H1 (cell line): ENCODE data around the gene TMPRSS2. TPM values are rescaled to one million over a fixed set of nuclear protein-coding genes. Genes with fewer than 3 reads are reported as not detected.

ENCODE experiments used
- CTCF ChIA-PET: fragments of 300-600 bp; sonication (Branson Sonifier 250); formaldehyde crosslinking; loops from one replicate; lab custom pipeline; 2021; ENCODE audit not compliant: partially characterized antibody; lab: Charles Lee
- POLR2A ChIA-PET: fragments of 300-600 bp; sonication (Branson Sonifier 250); formaldehyde crosslinking; loops from one replicate; lab custom pipeline; 2021; ENCODE audit warnings: inconsistent platforms; ENCODE audit not compliant: partially characterized antibody; lab: Charles Lee
- DNase-seq, 2 experiments: peaks; one replicate each; pipeline versions ENCODE4 v3.0.0 to v3.0.0-alpha.2; 2010 to 2022; ENCODE audit warnings: low spot score in 2 of 2, low read depth in 1 of 2, mixed read lengths in 1 of 2
- FAIRE-seq: peaks from 2 replicates; lab custom pipeline; 2011; peaks lifted over from hg19 to GRCh38; lab: Jason Lieb, UNC
- H2AFZ ChIP-seq: 2 replicates; pipeline ENCODE4 v1.8.1; 2012; ENCODE audit warnings: low read length, inconsistent platforms
- H2AK5ac ChIP-seq: 2 replicates; pipeline ENCODE4 v1.6.1; 2013; ENCODE audit warnings: low read depth, low read length
- H2BK120ac ChIP-seq: replicated peaks from 2 replicates; pipeline ENCODE3; 2013; ENCODE audit warnings: low read depth, low read length, inconsistent platforms
- H2BK12ac ChIP-seq: 2 replicates; pipeline ENCODE4 v1.6.1; 2013; ENCODE audit warnings: low read depth, low read length
- H2BK15ac ChIP-seq: 2 replicates; pipeline ENCODE4 v1.6.1; 2013; ENCODE audit warnings: low read length
- H2BK20ac ChIP-seq: 2 replicates; pipeline ENCODE4 v1.6.1; 2013; ENCODE audit warnings: low read length
- H2BK5ac ChIP-seq: 2 replicates; pipeline ENCODE4 v1.6.1; 2013; ENCODE audit warnings: low read depth, low read length
- H3K14ac ChIP-seq: 2 replicates; pipeline ENCODE4 v1.6.1; 2013; ENCODE audit warnings: inconsistent platforms; ENCODE audit not compliant: insufficient read length
- H3K18ac ChIP-seq: 2 replicates; pipeline ENCODE4 v1.6.1; 2013; ENCODE audit warnings: low read length; ENCODE audit errors: extremely low read depth
- H3K23ac ChIP-seq: 2 replicates; pipeline ENCODE4 v1.6.1; 2013; ENCODE audit warnings: inconsistent platforms; ENCODE audit not compliant: insufficient read length
- H3K23me2 ChIP-seq: 2 replicates; pipeline ENCODE4 v1.6.1; 2013; ENCODE audit warnings: low read depth, low read length
- H3K27ac ChIP-seq: 2 replicates; pipeline ENCODE4 v1.6.1; 2011; ENCODE audit warnings: low read depth, low read length, inconsistent platforms
- H3K27me3 ChIP-seq, 4 experiments: replicated peaks in 1 of 4; 1 replicate in 1 of 4; 2 replicates in 3 of 4; pipeline versions ENCODE4 v1.6.1 to v1.8.1; 2011 to 2013; ENCODE audit warnings: low read length in 3 of 4, mild to moderate bottlenecking in 3 of 4, inconsistent platforms in 2 of 4, mixed read lengths in 2 of 4, moderate library complexity in 1 of 4; ENCODE audit not compliant: control insufficient read depth in 3 of 4, insufficient read depth in 3 of 4; ENCODE audit errors: extremely low read depth in 1 of 4
- H3K36me3 ChIP-seq, 4 experiments: 2 replicates each; pipeline versions ENCODE4 v1.6.1 to v1.8.1; 2011 to 2013; ENCODE audit warnings: mild to moderate bottlenecking in 4 of 4, low read length in 3 of 4, moderate library complexity in 2 of 4, control low read depth in 1 of 4, inconsistent platforms in 1 of 4; ENCODE audit not compliant: insufficient read depth in 4 of 4, control insufficient read depth in 2 of 4
- H3K4ac ChIP-seq: replicated peaks from 2 replicates; pipeline ENCODE3; 2013; ENCODE audit warnings: low read length, low read depth, mixed read lengths, inconsistent platforms; ENCODE audit not compliant: insufficient read length
- H3K4me1 ChIP-seq, 4 experiments: replicated peaks in 1 of 4; 1 replicate in 1 of 4; 2 replicates in 3 of 4; pipeline versions ENCODE4 v1.6.1 to v1.8.1; 2011 to 2013; ENCODE audit warnings: low read length in 3 of 4, inconsistent platforms in 2 of 4, mixed read lengths in 1 of 4; ENCODE audit not compliant: insufficient read depth in 4 of 4, control insufficient read depth in 3 of 4
- H3K4me2 ChIP-seq, 2 experiments: 2 replicates each; pipeline versions ENCODE4 v1.6.1 to v1.8.1; 2011 to 2013; ENCODE audit warnings: low read depth in 2 of 2, low read length in 2 of 2, control low read depth in 1 of 2, inconsistent platforms in 1 of 2, mild to moderate bottlenecking in 1 of 2; ENCODE audit not compliant: insufficient read depth in 1 of 2
- H3K4me3 ChIP-seq, 4 experiments: fragments of 200-600, 300-600 bp in 1 of 4; sonication (generic), shearing (Covaris generic), sonication (Bioruptor Twin) in 1 of 4; 2 replicates each; pipeline versions ENCODE4 v1.5.1 to v1.8.1; 2011 to 2016; ENCODE audit warnings: low read length in 4 of 4, low read depth in 3 of 4, control low read depth in 2 of 4, inconsistent platforms in 2 of 4, mild to moderate bottlenecking in 2 of 4, mixed read lengths in 1 of 4, moderate library complexity in 1 of 4; ENCODE audit not compliant: insufficient read depth in 2 of 4; ENCODE audit errors: extremely low read depth in 1 of 4
- H3K56ac ChIP-seq: replicated peaks from 2 replicates; pipeline ENCODE3; 2013; ENCODE audit warnings: low read depth, mild to moderate bottlenecking, mixed read lengths, low read length, inconsistent platforms; ENCODE audit not compliant: insufficient read length
- H3K79me1 ChIP-seq: 2 replicates; pipeline ENCODE4 v1.6.1; 2013; ENCODE audit warnings: low read depth, low read length, control low read depth
- H3K79me2 ChIP-seq, 2 experiments: 2 replicates each; pipeline versions ENCODE4 v1.6.1 to v1.8.1; 2012 to 2013; ENCODE audit warnings: low read length in 2 of 2, mild to moderate bottlenecking in 2 of 2, inconsistent platforms in 1 of 2; ENCODE audit not compliant: insufficient read depth in 2 of 2, control insufficient read depth in 1 of 2
- H3K9ac ChIP-seq, 4 experiments: replicated peaks in 1 of 4; 1 replicate in 1 of 4; 2 replicates in 3 of 4; pipeline versions ENCODE4 v1.6.1 to v1.8.1; 2011 to 2013; ENCODE audit warnings: low read depth in 3 of 4, low read length in 3 of 4, control low read depth in 2 of 4, mild to moderate bottlenecking in 2 of 4, moderate library complexity in 2 of 4, inconsistent platforms in 1 of 4; ENCODE audit errors: extremely low read depth in 1 of 4
- H3K9me3 ChIP-seq, 2 experiments: 2 replicates each; pipeline versions ENCODE4 v1.6.1 to v1.8.1; 2012 to 2013; ENCODE audit warnings: mild to moderate bottlenecking in 2 of 2, moderate library complexity in 2 of 2, control low read depth in 1 of 2, inconsistent platforms in 1 of 2, low read depth in 1 of 2, low read length in 1 of 2, mixed read lengths in 1 of 2; ENCODE audit not compliant: insufficient read depth in 2 of 2
- H4K20me1 ChIP-seq, 2 experiments: replicated peaks in 1 of 2; 2 replicates each; pipeline versions ENCODE3 to v1.8.1; 2011 to 2013; ENCODE audit warnings: inconsistent platforms in 2 of 2, low read length in 2 of 2, mild to moderate bottlenecking in 1 of 2; ENCODE audit not compliant: insufficient read depth in 2 of 2, control insufficient read depth in 1 of 2
- H4K5ac ChIP-seq: 2 replicates; pipeline ENCODE4 v1.6.1; 2013; ENCODE audit warnings: low read length, low read depth, mixed read lengths, inconsistent platforms; ENCODE audit not compliant: insufficient read length
- H4K8ac ChIP-seq: 2 replicates; pipeline ENCODE4 v1.8.0; 2013; ENCODE audit warnings: mild to moderate bottlenecking, moderate library complexity, low read length, inconsistent platforms; ENCODE audit not compliant: insufficient read depth; ENCODE audit errors: extremely low read depth
- H4K91ac ChIP-seq: replicated peaks from 2 replicates; pipeline ENCODE3; 2013; ENCODE audit warnings: low read length, mixed read lengths, inconsistent platforms; ENCODE audit not compliant: insufficient read length
- ATF3 ChIP-seq: IDR thresholded peaks from 2 replicates; pipeline ENCODE4 v1.6.1; 2011; ENCODE audit warnings: low read depth, mild to moderate bottlenecking, low read length; ENCODE audit not compliant: insufficient read depth
- CEBPB ChIP-seq: IDR thresholded peaks from 2 replicates; pipeline ENCODE4 v1.6.1; 2012; ENCODE audit warnings: low read depth, low read length
- GTF2F1 ChIP-seq: IDR thresholded peaks from 2 replicates; pipeline ENCODE4 v1.6.1; 2012; ENCODE audit warnings: low read depth, low read length, improper control_type of control experiment, borderline replicate concordance
- KDM4A ChIP-seq: IDR thresholded peaks from one replicate; pipeline ENCODE4 v1.7.1; 2012; ENCODE audit warnings: low read depth, mild to moderate bottlenecking, moderate library complexity, low read length, inconsistent platforms; ENCODE audit not compliant: severe bottlenecking
- MAFK ChIP-seq: IDR thresholded peaks from 2 replicates; pipeline ENCODE4 v1.6.1; 2012; ENCODE audit warnings: low read depth, mild to moderate bottlenecking, improper control_type of control experiment, low read length
- PHF8 ChIP-seq: fragments of 200-600 bp; sonication (generic); conservative IDR thresholded peaks from 2 replicates; pipeline ENCODE4 v1.7.1; 2012; ENCODE audit warnings: low read depth, mild to moderate bottlenecking, inconsistent platforms, low read length, moderate library complexity
- RXRA ChIP-seq: IDR thresholded peaks from 2 replicates; pipeline ENCODE4 v1.6.1; 2011; ENCODE audit warnings: low read depth, mild to moderate bottlenecking, low read length, moderate library complexity; ENCODE audit not compliant: insufficient read depth
- SAP30 ChIP-seq: fragments of 300-600 bp; sonication (generic); IDR thresholded peaks from 2 replicates; pipeline ENCODE4 v1.7.1; 2012; ENCODE audit warnings: low read length, moderate library complexity, mild to moderate bottlenecking, inconsistent platforms; ENCODE audit not compliant: insufficient read depth, insufficient replicate concordance
- SIN3A ChIP-seq, 2 experiments: IDR thresholded peaks in 1 of 2; conservative IDR thresholded peaks in 1 of 2; 2 replicates each; pipeline ENCODE4 v1.6.1; 2011 to 2012; ENCODE audit warnings: low read length in 2 of 2, improper control_type of control experiment in 1 of 2, low read depth in 1 of 2, mild to moderate bottlenecking in 1 of 2
- SIX5 ChIP-seq: IDR thresholded peaks from 2 replicates; pipeline ENCODE4 v1.6.1; 2011; ENCODE audit warnings: mild to moderate bottlenecking, low read depth, low read length
- SP1 ChIP-seq: IDR thresholded peaks from 2 replicates; pipeline ENCODE4 v1.6.1; 2011; ENCODE audit warnings: low read depth, low read length
- TCF12 ChIP-seq: IDR thresholded peaks from 2 replicates; pipeline ENCODE4 v1.6.1; 2011; ENCODE audit warnings: low read depth, mild to moderate bottlenecking, low read length
- YY1 ChIP-seq: IDR thresholded peaks from 2 replicates; pipeline ENCODE4 v1.6.1; 2011; ENCODE audit warnings: low read depth, mild to moderate bottlenecking, low read length
- WGBS, 2 experiments: shearing (Covaris generic) in 1 of 2; methylation state at CpG; one replicate each; pipeline versions ENCODE4 v1.1.6 to v1.1.7; 2013 to 2015; ENCODE audit warnings: low lambda C conversion rate in 2 of 2, mixed read lengths in 2 of 2, inconsistent platforms in 1 of 2, low coverage in 1 of 2, missing lambda C conversion rate in 1 of 2; ENCODE audit not compliant: insufficient replicate concordance in 2 of 2, insufficient coverage in 1 of 2, insufficient read length in 1 of 2; ENCODE audit errors: extremely low coverage in 1 of 2, missing lambda C conversion rate in 1 of 2; 5-methylcytosine and 5-hydroxymethylcytosine counted together
- polyA plus RNA-seq, 7 experiments: library from polyadenylated mRNA; depleted of rRNA in 3 of 7; stranded (reverse) in 5 of 7; unstranded in 2 of 7; fragments of >200 nt in 5 of 7; fragments of 200-250 nt in 2 of 7; gene quantifications; 1 replicate in 5 of 7; 2 replicates in 1 of 7; 4 replicates in 1 of 7; pipeline versions ENCODE4 v1.2.1 to v1.2.3, GENCODE V29; 2011 to 2013; ENCODE audit warnings: missing spikeins in 2 of 7, mixed read lengths in 2 of 7
- total RNA-seq: library from RNA; stranded (reverse); fragmentation: NEBNext Ultra II Directional; extraction: Animal tissue kit (Norgen Biotek cat#: 25700); gene quantifications from 2 replicates; pipeline ENCODE4 v1.2.1, GENCODE V29; 2021
- TF ChIP-seq, protein P1 (sequence below): IDR thresholded peaks from 2 replicates; pipeline ENCODE4 v1.6.1; 2012; ENCODE audit warnings: inconsistent platforms

The TMPRSS2 gene
- total and polyA plus RNA-seq, 2 of the 8 experiments (the other 6 are each of a cell fraction or from before 2014, with no cell fraction given): 9.2 to 11.0 TPM

DNA sequence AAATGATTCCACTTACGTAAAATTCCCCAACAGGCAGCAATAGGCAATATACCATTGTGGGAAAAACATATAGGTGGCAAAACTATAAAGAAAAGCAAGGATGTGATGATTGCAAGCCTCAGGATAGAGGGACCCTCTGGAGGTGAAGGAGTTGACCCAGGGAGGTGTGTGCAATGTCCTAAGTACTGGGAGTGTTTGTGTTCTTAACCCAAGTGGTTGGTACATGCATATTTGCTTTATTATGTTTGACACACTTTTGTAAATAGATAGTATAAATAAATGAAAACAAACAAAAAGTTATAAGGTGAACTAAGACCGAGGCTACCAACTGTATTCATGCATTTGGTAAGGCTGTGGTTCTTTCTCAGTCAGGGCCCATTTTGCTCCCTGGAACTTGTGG is 74.4 kb downstream of the TMPRSS2 start:
- H2BK5ac ChIP-seq: no peak overlapping the region
- no peaks in the 10 kb centered on the region for H3K36me3 ChIP-seq
- FAIRE-seq (no peak), DNase-seq (no peak)
- ChIA-PET CTCF (no interaction called here), POLR2A (no interaction called here)
- no peak overlapping the region for H3K9ac ChIP-seq
- no peak overlapping the region for H2BK12ac ChIP-seq
- H3K4me3 ChIP-seq: no peak overlapping the region
- no peak overlapping the region for H2BK15ac ChIP-seq
- H4K8ac ChIP-seq: no peak overlapping the region
- H2AFZ ChIP-seq: no peak overlapping the region
- WGBS, 2 experiments: 93% methylated on average over 2 of the region's 2 CpGs; no CpG with 5 or more reads in 1 of the 2 experiments
- H2BK120ac ChIP-seq: no peak overlapping the region
- no peaks in the 10 kb centered on the region for H3K4me1 ChIP-seq
- H3K4ac ChIP-seq: no peak overlapping the region
- H3K14ac ChIP-seq: no peak overlapping the region
- H4K20me1 ChIP-seq: no peaks in the 10 kb centered on the region
- H3K23ac ChIP-seq: no peak overlapping the region
- H2BK20ac ChIP-seq: no peak overlapping the region
- no peaks in the 10 kb centered on the region for H3K79me2 ChIP-seq
- H4K91ac ChIP-seq: no peak overlapping the region
- no peak overlapping the region for H3K4me2 ChIP-seq
- H3K9me3 ChIP-seq: peaks cover 0 to 2% of the 10 kb centered on the region in 2 experiments; a peak in 1 of 4 replicates
- no peaks in the 10 kb centered on the region for H3K79me1 ChIP-seq
- H3K23me2 ChIP-seq: no peaks in the 10 kb centered on the region
- no peak overlapping the region for H2AK5ac ChIP-seq
- no peak overlapping the region for H3K18ac ChIP-seq
- H3K27ac ChIP-seq: no peak overlapping the region
- H4K5ac ChIP-seq: no peak overlapping the region
- no peak overlapping the region for H3K56ac ChIP-seq
- no peaks in the 10 kb centered on the region; a peak in 2 of 7 replicates for H3K27me3 ChIP-seq
- TF ChIP-seq, protein P1, sequence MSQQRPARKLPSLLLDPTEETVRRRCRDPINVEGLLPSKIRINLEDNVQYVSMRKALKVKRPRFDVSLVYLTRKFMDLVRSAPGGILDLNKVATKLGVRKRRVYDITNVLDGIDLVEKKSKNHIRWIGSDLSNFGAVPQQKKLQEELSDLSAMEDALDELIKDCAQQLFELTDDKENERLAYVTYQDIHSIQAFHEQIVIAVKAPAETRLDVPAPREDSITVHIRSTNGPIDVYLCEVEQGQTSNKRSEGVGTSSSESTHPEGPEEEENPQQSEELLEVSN: no peak
- TF ChIP-seq SAP30: no peak
- TF ChIP-seq KDM4A: no peak
- TF ChIP-seq MAFK: no peak
- no peak for TF ChIP-seq YY1
- no peak for TF ChIP-seq PHF8
- no peak for TF ChIP-seq RXRA
- no peak for TF ChIP-seq GTF2F1
- no peak for TF ChIP-seq CEBPB
- no peak for TF ChIP-seq SIX5
- no peak for TF ChIP-seq SIN3A (conservative IDR thresholded peaks at IDR 0.05 in 1 of 2, IDR thresholded peaks at IDR 0.05 in 1 of 2; ENCODE audit: low read depth in 1 of 2, low read length in 2 of 2)
- no peak for TF ChIP-seq TCF12
- TF ChIP-seq SP1: no peak
- TF ChIP-seq ATF3: no peak
